ENCODE results near the gene ING3.
"Not testable (repeated sequence)": the region's sequence is repeated elsewhere in the genome, so short reads cannot be mapped to it uniquely, and the experiment has no call there.

ING3 gene

GRCh38 chr7:120951309-120951699 lies 727 bp downstream of the ING3 start:
- DNase-seq, result no peak

- DNase-seq, result no peak
Observed at GRCh38 chr7:120951826-120952225, 1.2 kb downstream of the ING3 start.

- DNase-seq, result no peak
Observed at GRCh38 chr7:120955577-120956149, 5.1 kb downstream of the ING3 start.

GRCh38 chr7:120959929-120960484 lies 9.4 kb downstream of the ING3 start:
- no peak for DNase-seq

GRCh38 chr7:120960714-120961113 lies 10.1 kb downstream of the ING3 start:
- DNase-seq, result no peak

- DNase-seq, result no peak
Observed at GRCh38 chr7:120961638-120962173, 11.1 kb downstream of the ING3 start.

- DNase-seq, result no peak
Observed at GRCh38 chr7:120964088-120964487, 13.5 kb downstream of the ING3 start.

GRCh38 chr7:120966961-120967360 lies 16.4 kb downstream of the ING3 start:
- DNase-seq, result no peak

- DNase-seq, result no peak
Observed at GRCh38 chr7:120973849-120974248, 23.3 kb downstream of the ING3 start.

GRCh38 chr7:120979765-120980499 lies 29.4 kb downstream of the ING3 start:
- DNase-seq, result no peak

GRCh38 chr7:120981117-120981516 lies 30.5 kb downstream of the ING3 start:
- DNase-seq, result no peak

- no peak for DNase-seq
Observed at GRCh38 chr7:120981888-120982615, 31.5 kb downstream of the ING3 start.

GRCh38 chr7:120983592-120983991 lies 33.0 kb downstream of the ING3 start:
- DNase-seq, result not testable (repeated sequence)

- DNase-seq, result no peak
Observed at GRCh38 chr7:120984406-120984805, 33.8 kb downstream of the ING3 start.

- DNase-seq, result no peak
Observed at GRCh38 chr7:120985130-120985758, 34.7 kb downstream of the ING3 start.

GRCh38 chr7:120985839-120986238 lies 35.3 kb downstream of the ING3 start:
- no peak for DNase-seq

GRCh38 chr7:120986650-120987049 lies 36.1 kb downstream of the ING3 start:
- DNase-seq, result no peak

- no peak for DNase-seq
Observed at GRCh38 chr7:120987280-120987679, 36.7 kb downstream of the ING3 start.

- DNase-seq, result peak; percentile 43
Observed at GRCh38 chr7:120987683-120988590, 37.4 kb downstream of the ING3 start.

GRCh38 chr7:120988591-120989256 lies 38.1 kb downstream of the ING3 start, which contains the start of gene CPED1:
Gene CPED1, plus strand, starts transcription at chr7:120988711. Its CDS starts 911 bp downstream, at chr7:120989622.
- DNase-seq, result no peak
